BE2C (cell line): ENCODE results near the gene IL21R.

ENCODE experiments used
- DNase-seq: peaks from one replicate; pipeline ENCODE4 v3.0.0-alpha.2; 2020
- H3K27me3 ChIP-seq: fragments of 250-450 bp; sonication (Bioruptor Pico); 2 replicates; pipeline ENCODE4 v1.5.1; 2020; ENCODE audit warnings: mild to moderate bottlenecking
- H3K36me3 ChIP-seq: fragments of 250-450 bp; sonication (Bioruptor Pico); 2 replicates; pipeline ENCODE4 v1.5.1; 2020; ENCODE audit warnings: mild to moderate bottlenecking
- H3K4me1 ChIP-seq: fragments of 250-450 bp; sonication (Bioruptor Pico); 2 replicates; pipeline ENCODE4 v1.5.1; 2020
- H3K4me3 ChIP-seq: 2 replicates; pipeline ENCODE4 v1.5.1; 2011; ENCODE audit warnings: low read depth, low read length
- H3K9me3 ChIP-seq: fragments of 250-450 bp; sonication (Bioruptor Pico); 2 replicates; pipeline ENCODE4 v1.5.1; 2020
- CTCF ChIP-seq: IDR thresholded peaks from 2 replicates; pipeline ENCODE4 v1.5.1; 2012; ENCODE audit warnings: mild to moderate bottlenecking, low read depth, low read length

IL21R gene

GRCh38 chr16:27402569-27402963, 592 bp downstream of the IL21R start:
- Histone ChIP-seq H3K36me3 (no peaks in the 10 kb centered on the region), H3K4me3 (no peak overlapping the region), H3K27me3 (no peaks in the 10 kb centered on the region), H3K9me3 (no peaks in the 10 kb centered on the region), H3K4me1 (no peaks in the 10 kb centered on the region)
- TF ChIP-seq CTCF = no peak
- DNase-seq = no peak

GRCh38 chr16:27402964-27403600, 1.1 kb downstream of the IL21R start:
- no peak for TF ChIP-seq CTCF
- H3K4me1 ChIP-seq = no peaks in the 10 kb centered on the region
- H3K27me3 ChIP-seq = no peaks in the 10 kb centered on the region
- H3K36me3 ChIP-seq = no peaks in the 10 kb centered on the region
- H3K4me3 ChIP-seq = no peak overlapping the region
- DNase-seq = no peak
- no peaks in the 10 kb centered on the region for H3K9me3 ChIP-seq

- Histone ChIP-seq H3K27me3 (no peaks in the 10 kb centered on the region), H3K9me3 (no peaks in the 10 kb centered on the region), H3K36me3 (no peaks in the 10 kb centered on the region), H3K4me3 (no peak overlapping the region), H3K4me1 (no peaks in the 10 kb centered on the region)
- no peak for DNase-seq
- no peak for TF ChIP-seq CTCF
Measured at GRCh38 chr16:27403601-27403992, 1.6 kb downstream of the IL21R start.

GRCh38 chr16:27404163-27404823, 2.3 kb downstream of the IL21R start:
- Histone ChIP-seq H3K36me3 (no peaks in the 10 kb centered on the region), H3K4me1 (no peaks in the 10 kb centered on the region), H3K4me3 (no peak overlapping the region), H3K27me3 (no peaks in the 10 kb centered on the region), H3K9me3 (no peaks in the 10 kb centered on the region)
- no peak for TF ChIP-seq CTCF
- DNase-seq = no peak

- Histone ChIP-seq H3K4me3 (no peak overlapping the region), H3K27me3 (no peaks in the 10 kb centered on the region)
Measured at GRCh38 chr16:27405546-27406451, 3.8 kb downstream of the IL21R start.

More at GRCh38 chr16:27405546-27406451, 3.8 kb downstream of the IL21R start:
- no peak for DNase-seq
- Histone ChIP-seq H3K4me1 (no peaks in the 10 kb centered on the region), H3K36me3 (no peaks in the 10 kb centered on the region), H3K9me3 (no peaks in the 10 kb centered on the region)
- no peak for TF ChIP-seq CTCF
